Endothelial cell of umbilical vein (primary cell): ENCODE results near the gene ST13. TPM values are rescaled to one million over a fixed set of nuclear protein-coding genes. Genes with fewer than 3 reads are reported as not detected.
"Not testable (repeated sequence)": the region's sequence is repeated elsewhere in the genome, so short reads cannot be mapped to it uniquely, and the experiment has no call there.

Experiments used
- BruUV-seq: library from RNA; stranded (reverse); fragments of 400-500 nt; replicated peaks from 2 replicates; lab custom pipeline; 2021; lab: Mats Ljungman, UMichigan
- CTCF ChIA-PET: fragments of 300-600, 350-600 bp; sonication (Branson Sonifier 250); formaldehyde crosslinking; loops from one replicate; lab custom pipeline; 2021; ENCODE audit warnings: antibody characterized with exemption, inconsistent platforms; lab: Charles Lee
- POLR2A ChIA-PET: fragments of 300-600, 350-600 bp; sonication (Branson Sonifier 250); formaldehyde crosslinking; loops from one replicate; lab custom pipeline; 2021; ENCODE audit warnings: antibody characterized with exemption, inconsistent platforms; lab: Charles Lee
- DNase-seq: peaks from one replicate; pipeline ENCODE4 v3.0.0-alpha.2; 2011; ENCODE audit warnings: low read depth, low spot score
- FAIRE-seq: peaks from 2 replicates; lab custom pipeline; 2011; peaks lifted over from hg19 to GRCh38; lab: Jason Lieb, UNC
- H2AFZ ChIP-seq: 2 replicates; pipeline ENCODE4 v1.6.0; 2012; ENCODE audit warnings: low read depth, low read length, control low read depth, inconsistent platforms
- H3K27ac ChIP-seq: 2 replicates; pipeline ENCODE4 v1.5.1; 2011; ENCODE audit warnings: low read depth, mild to moderate bottlenecking, control low read depth, low read length, moderate library complexity; ENCODE audit not compliant: insufficient read depth
- H3K27me3 ChIP-seq, 2 experiments: 2 replicates each; pipeline versions ENCODE4 v1.6.0 to v1.6.1; 2011; ENCODE audit warnings: low read length in 2 of 2, mixed read lengths in 1 of 2; ENCODE audit not compliant: control insufficient read depth in 2 of 2, insufficient read depth in 2 of 2
- H3K36me3 ChIP-seq, 2 experiments: 2 replicates in 1 of 2; 3 replicates in 1 of 2; pipeline ENCODE4 v1.5.1; 2011; ENCODE audit warnings: low read length in 2 of 2, mild to moderate bottlenecking in 1 of 2, moderate library complexity in 1 of 2; ENCODE audit not compliant: control insufficient read depth in 2 of 2, insufficient read depth in 2 of 2; ENCODE audit errors: extremely low read depth in 1 of 2
- H3K4me1 ChIP-seq: 3 replicates; pipeline ENCODE4 v1.5.1; 2011; ENCODE audit warnings: mild to moderate bottlenecking, low read length; ENCODE audit not compliant: control insufficient read depth, insufficient read depth; ENCODE audit errors: extremely low read depth
- H3K4me2 ChIP-seq: 2 replicates; pipeline ENCODE4 v1.6.1; 2011; ENCODE audit warnings: low read length, control low read depth, mixed read lengths; ENCODE audit not compliant: insufficient read depth
- H3K4me3 ChIP-seq, 3 experiments: fragments of 200-600 bp in 1 of 3; sonication (generic), shearing (Covaris generic) in 1 of 3; replicated peaks in 1 of 3; 2 replicates each; pipeline ENCODE4 v1.5.1; 2011 to 2016; ENCODE audit warnings: control low read depth in 3 of 3, low read length in 3 of 3, mild to moderate bottlenecking in 2 of 3, inconsistent platforms in 1 of 3, low read depth in 1 of 3, moderate library complexity in 1 of 3; ENCODE audit not compliant: insufficient read depth in 1 of 3
- H3K79me2 ChIP-seq: 2 replicates; pipeline ENCODE4 v1.6.0; 2012; ENCODE audit warnings: low read length, inconsistent platforms; ENCODE audit not compliant: control insufficient read depth, insufficient read depth
- H3K9ac ChIP-seq: replicated peaks from 2 replicates; pipeline ENCODE3; 2011; ENCODE audit warnings: low read length, control low read depth; ENCODE audit not compliant: insufficient read depth; ENCODE audit errors: extremely low read depth
- H3K9me1 ChIP-seq: replicated peaks from 3 replicates; pipeline ENCODE4 v1.6.0; 2011; ENCODE audit warnings: mild to moderate bottlenecking, low read length; ENCODE audit not compliant: control insufficient read depth, insufficient read depth; ENCODE audit errors: extremely low read depth
- H3K9me3 ChIP-seq: replicated peaks from 2 replicates; pipeline ENCODE4 v1.5.1; 2012; ENCODE audit warnings: low read length, inconsistent platforms; ENCODE audit not compliant: control insufficient read depth, insufficient read depth
- H4K20me1 ChIP-seq: replicated peaks from 2 replicates; pipeline ENCODE3; 2011; ENCODE audit warnings: mild to moderate bottlenecking, low read length; ENCODE audit not compliant: control insufficient read depth, insufficient read depth; ENCODE audit errors: extremely low read depth
- EZH2 ChIP-seq: IDR thresholded peaks from 2 replicates; pipeline ENCODE4 v1.6.1; 2012; ENCODE audit warnings: borderline replicate concordance, low read depth, mild to moderate bottlenecking, moderate library complexity, low read length, inconsistent platforms; ENCODE audit not compliant: severe bottlenecking
- FOS ChIP-seq: IDR thresholded peaks from 2 replicates; pipeline ENCODE4 v1.6.1; 2011; ENCODE audit warnings: mild to moderate bottlenecking, low read length, moderate library complexity, borderline replicate concordance; ENCODE audit not compliant: insufficient read depth
- GATA2 ChIP-seq: IDR thresholded peaks from 2 replicates; pipeline ENCODE4 v1.7.0; 2011; ENCODE audit warnings: low read depth, mild to moderate bottlenecking, moderate library complexity, mixed read lengths, low read length; ENCODE audit not compliant: insufficient read length, insufficient read depth
- JUN ChIP-seq: IDR thresholded peaks from 2 replicates; pipeline ENCODE4 v1.6.1; 2011; ENCODE audit warnings: borderline replicate concordance, low read depth; ENCODE audit not compliant: insufficient read length, insufficient read depth
- MYC ChIP-seq: IDR thresholded peaks from one replicate; pipeline ENCODE4 v1.6.1; 2011; ENCODE audit warnings: mild to moderate bottlenecking, low read depth, low read length
- POLR2A ChIP-seq: IDR thresholded peaks from 2 replicates; pipeline ENCODE4 v1.6.1; 2012; ENCODE audit warnings: low read depth, mild to moderate bottlenecking, control low read depth, low read length
- POLR2AphosphoS5 ChIP-seq: IDR thresholded peaks from 2 replicates; pipeline ENCODE4 v1.6.1; 2012; ENCODE audit warnings: low read depth, mild to moderate bottlenecking, control low read depth, low read length, moderate library complexity; ENCODE audit not compliant: insufficient read depth
- dilution Hi-C: fragments of 300-500 bp; cut with MboI; formaldehyde crosslinking; loops from one replicate; pipeline ENCODE4 v1.15.0; 2019; ENCODE audit warnings: low sequenced_read_pairs; ENCODE audit not compliant: extremely low pct_ligation_motif_present
- intact Hi-C: fragments of 100-400 bp; cut with micrococcal nuclease; formaldehyde crosslinking; loops from one replicate; pipeline ENCODE4 v1.10.0; 2022
- polyA plus RNA-seq, 4 experiments: library from polyadenylated mRNA; depleted of rRNA in 3 of 4; stranded (reverse) in 3 of 4; unstranded in 1 of 4; fragments of >200 nt; gene quantifications; 2 replicates each; pipeline versions ENCODE4 v1.2.1 to v1.2.3, GENCODE V29; 2011 to 2012; ENCODE audit warnings: missing spikeins in 1 of 4
- total RNA-seq: library from RNA; stranded (reverse); gene quantifications from 2 replicates; pipeline ENCODE4 v1.2.3, GENCODE V29; 2021
- TF ChIP-seq, protein P1 (sequence below): IDR thresholded peaks from 2 replicates; pipeline ENCODE4 v1.6.1; 2011; ENCODE audit not compliant: insufficient read depth, insufficient read length
- TF ChIP-seq, protein P2 (sequence below), 2 donors: IDR thresholded peaks; 1 replicate in 1 of 2; 2 replicates in 1 of 2; pipeline ENCODE4 v1.5.1; 2011; ENCODE audit warnings: low read length in 2 of 2, mild to moderate bottlenecking in 2 of 2, moderate library complexity in 2 of 2, control low read depth in 1 of 2, inconsistent platforms in 1 of 2, low read depth in 1 of 2; ENCODE audit not compliant: insufficient read depth in 1 of 2; ENCODE audit errors: extremely low read depth in 1 of 2

ST13 gene
- total and polyA plus RNA-seq, 2 donors (not counting 3 experiments of a cell fraction or from before 2014, with no cell fraction given): 41.2 to 250 TPM

DNA sequence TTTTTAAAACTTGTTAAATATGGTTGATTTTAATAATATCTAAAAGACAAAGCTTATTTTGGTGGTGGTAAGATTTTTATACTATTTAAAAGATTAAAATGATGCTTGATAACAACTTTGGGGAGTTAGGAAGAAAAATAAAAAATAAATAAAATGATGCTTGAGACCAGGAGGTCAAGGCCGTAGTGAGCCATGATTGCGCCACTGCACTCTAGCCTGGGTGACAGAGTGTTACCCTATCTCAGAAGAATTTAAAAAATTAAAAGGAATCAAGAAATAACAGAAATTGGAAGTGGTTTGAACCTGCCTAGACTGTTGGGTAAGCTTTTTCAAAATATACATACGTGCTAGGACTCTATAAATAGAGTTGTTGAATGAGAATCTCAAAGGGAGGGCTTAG, 17.6 kb upstream of the ST13 start:
- Histone ChIP-seq H3K4me1 (peaks cover 3% of the 10 kb centered on the region), H3K4me3 (no peak overlapping the region), H2AFZ (no peak overlapping the region), H3K9me3 (no peaks in the 10 kb centered on the region), H3K4me2 (no peak overlapping the region), H3K36me3 (no peaks in the 10 kb centered on the region), H3K9ac (no peak overlapping the region), H3K27ac (no peak overlapping the region), H3K79me2 (no peaks in the 10 kb centered on the region), H3K27me3 (no peaks in the 10 kb centered on the region), H4K20me1 (no peaks in the 10 kb centered on the region), H3K9me1 (no peaks in the 10 kb centered on the region)
- no peak for TF ChIP-seq FOS
- TF ChIP-seq EZH2: no peak
- TF ChIP-seq POLR2AphosphoS5: no peak
- no peak for TF ChIP-seq MYC
- TF ChIP-seq JUN: no peak
- TF ChIP-seq, protein P1, sequence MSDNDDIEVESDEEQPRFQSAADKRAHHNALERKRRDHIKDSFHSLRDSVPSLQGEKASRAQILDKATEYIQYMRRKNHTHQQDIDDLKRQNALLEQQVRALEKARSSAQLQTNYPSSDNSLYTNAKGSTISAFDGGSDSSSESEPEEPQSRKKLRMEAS: no peak
- TF ChIP-seq POLR2A: no peak
- TF ChIP-seq, protein P2, sequence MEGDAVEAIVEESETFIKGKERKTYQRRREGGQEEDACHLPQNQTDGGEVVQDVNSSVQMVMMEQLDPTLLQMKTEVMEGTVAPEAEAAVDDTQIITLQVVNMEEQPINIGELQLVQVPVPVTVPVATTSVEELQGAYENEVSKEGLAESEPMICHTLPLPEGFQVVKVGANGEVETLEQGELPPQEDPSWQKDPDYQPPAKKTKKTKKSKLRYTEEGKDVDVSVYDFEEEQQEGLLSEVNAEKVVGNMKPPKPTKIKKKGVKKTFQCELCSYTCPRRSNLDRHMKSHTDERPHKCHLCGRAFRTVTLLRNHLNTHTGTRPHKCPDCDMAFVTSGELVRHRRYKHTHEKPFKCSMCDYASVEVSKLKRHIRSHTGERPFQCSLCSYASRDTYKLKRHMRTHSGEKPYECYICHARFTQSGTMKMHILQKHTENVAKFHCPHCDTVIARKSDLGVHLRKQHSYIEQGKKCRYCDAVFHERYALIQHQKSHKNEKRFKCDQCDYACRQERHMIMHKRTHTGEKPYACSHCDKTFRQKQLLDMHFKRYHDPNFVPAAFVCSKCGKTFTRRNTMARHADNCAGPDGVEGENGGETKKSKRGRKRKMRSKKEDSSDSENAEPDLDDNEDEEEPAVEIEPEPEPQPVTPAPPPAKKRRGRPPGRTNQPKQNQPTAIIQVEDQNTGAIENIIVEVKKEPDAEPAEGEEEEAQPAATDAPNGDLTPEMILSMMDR (IDR thresholded peaks at IDR 0.05; ENCODE audit: extremely low read depth in 1 of 2, insufficient read depth in 1 of 2, low read depth in 1 of 2, low read length in 2 of 2): no peak
- no peak for TF ChIP-seq GATA2
- FAIRE-seq (no peak), DNase-seq (no peak)
- ChIA-PET POLR2A (no interaction called here), CTCF (interaction anchor here (0.8 kb wide), 1 partner anchor 14 kb away, joined by 3 read pairs; no protein-coding TSS in a partner anchor)
- dilution Hi-C loops: no loop called here
- no TSS peak for BruUV-seq
- intact Hi-C loops: no loop called here

DNA sequence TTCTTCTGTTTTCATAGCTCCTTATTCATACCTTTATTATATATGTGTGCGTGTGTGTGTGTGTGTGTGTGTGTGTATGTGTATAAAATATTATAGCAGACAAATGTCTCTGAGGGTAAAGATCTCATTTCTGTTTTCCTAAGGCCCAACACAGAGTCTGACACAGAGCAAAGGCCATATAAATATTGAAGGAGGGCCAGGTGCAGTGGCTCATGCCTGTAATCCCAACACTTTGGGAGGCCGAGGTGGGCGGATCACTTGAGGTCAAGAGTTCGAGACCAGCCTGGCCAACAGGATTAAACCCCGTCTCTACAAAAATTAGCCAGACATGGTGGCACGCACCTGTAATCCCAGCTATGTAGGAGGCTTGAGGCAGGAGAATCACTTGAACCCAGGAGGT, 11.9 kb upstream of the ST13 start:
- H3K9me3 ChIP-seq, DNase-seq, H3K9me1 ChIP-seq, H4K20me1 ChIP-seq, FAIRE-seq, intact Hi-C loops, H3K4me3 ChIP-seq, dilution Hi-C loops, BruUV-seq, H3K27me3 ChIP-seq, H3K27ac ChIP-seq, H2AFZ ChIP-seq, H3K9ac ChIP-seq, H3K79me2 ChIP-seq, H3K4me2 ChIP-seq, H3K36me3 ChIP-seq: not testable (repeated sequence)
- ChIA-PET POLR2A (interaction anchor here (1.8 kb wide), 1 partner anchor 12 kb away, joined by 4 read pairs; the partner anchor contains the start of genes ST13 and XPNPEP3), CTCF (interaction anchor here (0.9 to 1.7 kb wide), 3 partner anchors 9 to 54 kb away, joined by 3 to 8 read pairs (median 4); no protein-coding TSS in a partner anchor)
- peaks cover 10% of the 10 kb centered on the region for H3K4me1 ChIP-seq
